HepG2 (cell line): ENCODE data around the gene WWTR1. TPM values are rescaled to one million over a fixed set of nuclear protein-coding genes. Genes with fewer than 3 reads are reported as not detected.

Source experiments
- HNRNPL ChIP-seq: fragments of 200-400 bp; formaldehyde crosslinking; IDR thresholded peaks from 2 replicates; pipeline ENCODE4 v1.6.1; 2017; ENCODE audit warnings: mild to moderate bottlenecking, low read depth, low read length
- PRMT3 ChIP-seq: sonication (generic); formaldehyde crosslinking; IDR thresholded peaks from 2 replicates; pipeline ENCODE4 v1.8.1; 2022; ENCODE audit warnings: low read depth, mild to moderate bottlenecking, moderate library complexity, missing genetic modification reagents, borderline replicate concordance
- SAFB2 ChIP-seq: sonication (generic); formaldehyde crosslinking; IDR thresholded peaks from 2 replicates; pipeline ENCODE4 v1.5.1; 2020; ENCODE audit warnings: missing genetic modification reagents, low read depth, mild to moderate bottlenecking, borderline replicate concordance
- STAG1 ChIP-seq: sonication (generic); formaldehyde crosslinking; IDR thresholded peaks from 2 replicates; pipeline ENCODE4 v1.4.0; 2020; ENCODE audit warnings: missing genetic modification reagents
- TCF7L2 ChIP-seq: IDR thresholded peaks from 2 replicates; pipeline ENCODE4 v1.6.1; 2011; ENCODE audit warnings: mild to moderate bottlenecking, low read depth, low read length, moderate library complexity
- ZBTB33 ChIP-seq: sonication (generic); formaldehyde crosslinking; IDR thresholded peaks from 2 replicates; pipeline ENCODE4 v1.4.0; 2020; ENCODE audit warnings: missing genetic modification reagents
- ZHX2 ChIP-seq, 2 experiments: sonication (generic) in 1 of 2; formaldehyde crosslinking in 1 of 2; IDR thresholded peaks; 2 replicates each; pipeline versions ENCODE4 v1.6.1 to v1.9.0; 2014 to 2022; ENCODE audit warnings: antibody characterized with exemption in 1 of 2, borderline replicate concordance in 1 of 2, inconsistent platforms in 1 of 2, low read depth in 1 of 2, missing genetic modification reagents in 1 of 2
- polyA plus RNA-seq, 8 experiments: library from polyadenylated mRNA; depleted of rRNA in 3 of 8; stranded (reverse) in 7 of 8; unstranded in 1 of 8; fragments of >200 nt; fragmentation: Illumina TruSeq in 4 of 8; extraction: Trizol in 4 of 8; gene quantifications; 2 replicates each; pipeline versions ENCODE4 v1.2.1 to v1.2.3, GENCODE V29; 2011 to 2016; ENCODE audit warnings: low read depth in 4 of 8, missing spikeins in 1 of 8, mixed read lengths in 1 of 8; ENCODE audit not compliant: insufficient read depth in 1 of 8
- total RNA-seq, 5 experiments: library from RNA; depleted of rRNA; stranded (reverse); fragments of >200 nt; fragmentation: Illumina TruSeq; extraction: Trizol; gene quantifications; 2 replicates each; pipeline ENCODE4 v1.2.3, GENCODE V29; 2016; ENCODE audit warnings: low read depth in 1 of 5
- TF ChIP-seq, protein P1 (sequence below): sonication (generic); formaldehyde crosslinking; IDR thresholded peaks from 2 replicates; pipeline ENCODE4 v1.5.0; 2020; ENCODE audit warnings: mild to moderate bottlenecking, missing genetic modification reagents
- TF ChIP-seq, protein P2 (sequence below): sonication (generic); formaldehyde crosslinking; IDR thresholded peaks from 2 replicates; pipeline ENCODE4 v1.8.1; 2023; ENCODE audit warnings: missing genetic modification reagents, inconsistent platforms, borderline replicate concordance
- TF ChIP-seq, protein P3 (sequence below): sonication (generic); formaldehyde crosslinking; IDR thresholded peaks from 2 replicates; pipeline ENCODE4 v1.5.1; 2020; ENCODE audit warnings: missing genetic modification reagents, mild to moderate bottlenecking, borderline replicate concordance

Gene WWTR1
- total and polyA plus RNA-seq, 2 of the 13 experiments (the other 11 are each of a cell fraction or from before 2014, with no cell fraction given), result 19.7 to 139 TPM

DNA sequence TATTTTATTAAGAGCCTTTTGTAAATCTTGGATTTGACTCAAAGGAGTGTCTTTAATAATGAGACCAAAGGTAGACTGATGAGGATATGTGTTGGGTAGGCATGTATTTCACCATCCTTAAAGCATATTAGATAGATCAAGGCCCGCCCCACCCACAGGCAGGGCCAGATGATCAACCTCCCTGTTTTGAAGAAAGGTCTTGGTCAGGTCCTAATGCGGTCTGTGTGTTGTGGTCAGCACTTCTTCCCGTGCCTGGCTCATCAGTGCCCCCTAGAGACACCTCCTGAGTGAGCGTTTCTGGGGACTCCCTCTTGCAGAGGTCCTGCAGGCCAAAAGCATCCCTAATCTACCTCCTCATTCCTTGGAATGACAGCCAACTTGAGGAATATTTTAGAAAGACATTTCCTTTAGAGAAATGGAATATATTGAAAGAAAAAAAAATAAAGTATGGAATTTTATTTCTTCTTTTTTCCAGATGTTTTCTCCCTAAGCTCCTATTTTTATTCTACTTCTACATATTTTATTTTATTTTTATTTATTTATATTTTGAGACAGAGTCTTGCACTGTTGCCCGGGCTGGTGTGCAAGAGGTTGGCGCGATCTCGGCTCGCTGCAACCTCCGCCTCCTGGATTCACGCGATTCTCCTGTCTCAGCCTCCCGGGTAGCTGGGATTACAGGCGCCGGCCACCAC lies 177.4 kb downstream of the WWTR1 start (continued):
- TF ChIP-seq ZHX2 (IDR thresholded peaks at IDR 0.05; ENCODE audit: low read depth) (no peak), ZHX2 (CRISPR knock-in tag; IDR thresholded peaks at IDR 0.05; ENCODE audit: borderline replicate concordance) (no peak), PRMT3 (CRISPR knock-in tag) (no peak), STAG1 (CRISPR knock-in tag) (peak; percentile 98), ZBTB33 (no peak), SAFB2 (no peak), HNRNPL (no peak), TCF7L2 (no peak)
- TF ChIP-seq, protein P1, sequence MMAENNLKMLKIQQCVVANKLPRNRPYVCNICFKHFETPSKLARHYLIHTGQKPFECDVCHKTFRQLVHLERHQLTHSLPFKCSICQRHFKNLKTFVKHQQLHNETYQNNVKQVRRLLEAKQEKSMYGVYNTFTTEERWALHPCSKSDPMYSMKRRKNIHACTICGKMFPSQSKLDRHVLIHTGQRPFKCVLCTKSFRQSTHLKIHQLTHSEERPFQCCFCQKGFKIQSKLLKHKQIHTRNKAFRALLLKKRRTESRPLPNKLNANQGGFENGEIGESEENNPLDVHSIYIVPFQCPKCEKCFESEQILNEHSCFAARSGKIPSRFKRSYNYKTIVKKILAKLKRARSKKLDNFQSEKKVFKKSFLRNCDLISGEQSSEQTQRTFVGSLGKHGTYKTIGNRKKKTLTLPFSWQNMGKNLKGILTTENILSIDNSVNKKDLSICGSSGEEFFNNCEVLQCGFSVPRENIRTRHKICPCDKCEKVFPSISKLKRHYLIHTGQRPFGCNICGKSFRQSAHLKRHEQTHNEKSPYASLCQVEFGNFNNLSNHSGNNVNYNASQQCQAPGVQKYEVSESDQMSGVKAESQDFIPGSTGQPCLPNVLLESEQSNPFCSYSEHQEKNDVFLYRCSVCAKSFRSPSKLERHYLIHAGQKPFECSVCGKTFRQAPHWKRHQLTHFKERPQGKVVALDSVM (CRISPR knock-in tag), result no peak
- TF ChIP-seq, protein P2, sequence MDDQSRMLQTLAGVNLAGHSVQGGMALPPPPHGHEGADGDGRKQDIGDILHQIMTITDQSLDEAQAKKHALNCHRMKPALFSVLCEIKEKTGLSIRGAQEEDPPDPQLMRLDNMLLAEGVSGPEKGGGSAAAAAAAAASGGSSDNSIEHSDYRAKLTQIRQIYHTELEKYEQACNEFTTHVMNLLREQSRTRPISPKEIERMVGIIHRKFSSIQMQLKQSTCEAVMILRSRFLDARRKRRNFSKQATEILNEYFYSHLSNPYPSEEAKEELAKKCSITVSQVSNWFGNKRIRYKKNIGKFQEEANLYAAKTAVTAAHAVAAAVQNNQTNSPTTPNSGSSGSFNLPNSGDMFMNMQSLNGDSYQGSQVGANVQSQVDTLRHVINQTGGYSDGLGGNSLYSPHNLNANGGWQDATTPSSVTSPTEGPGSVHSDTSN (CRISPR knock-in tag), result no peak
- TF ChIP-seq, protein P3, sequence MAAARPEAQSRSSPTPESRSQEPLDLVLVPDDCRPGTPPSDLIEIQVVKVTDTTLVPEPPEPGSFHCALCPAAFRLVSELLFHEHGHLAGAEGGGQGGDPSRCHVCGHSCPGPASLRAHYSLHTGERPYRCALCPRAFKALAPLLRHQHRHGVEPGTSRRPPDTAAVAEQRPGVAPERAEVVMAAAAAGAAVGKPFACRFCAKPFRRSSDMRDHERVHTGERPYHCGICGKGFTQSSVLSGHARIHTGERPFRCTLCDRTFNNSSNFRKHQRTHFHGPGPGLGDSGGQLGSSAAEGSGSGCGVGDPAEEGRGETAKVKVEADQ (CRISPR knock-in tag), result 0 out of 2 replicates have a peak, but pooled peaks have one; percentile 33
